Measurements from ENCODE around the gene CPEB1.

The CPEB1 gene

GRCh38 chr15:82602195-82602594, 45.0 kb downstream of the CPEB1 start:
- H3K4me3 ChIP-seq = no peak overlapping the region
- H3K27ac ChIP-seq = no peak overlapping the region

- H3K27ac ChIP-seq = no peak overlapping the region
- no peak overlapping the region for H3K4me3 ChIP-seq
Measured at GRCh38 chr15:82599862-82600261, 47.3 kb downstream of the CPEB1 start.

GRCh38 chr15:82597815-82598214, 49.3 kb downstream of the CPEB1 start:
- Histone ChIP-seq H3K27ac (no peak overlapping the region), H3K4me3 (no peak overlapping the region)

GRCh38 chr15:82595766-82596165, 51.4 kb downstream of the CPEB1 start:
- Histone ChIP-seq H3K4me3 (no peak overlapping the region), H3K27ac (no peak overlapping the region)

- no peak overlapping the region for H3K4me3 ChIP-seq
- no peak overlapping the region for H3K27ac ChIP-seq
Measured at GRCh38 chr15:82595203-82595602, 52.0 kb downstream of the CPEB1 start.

- H3K4me3 ChIP-seq = no peak overlapping the region
- no peak overlapping the region for H3K27ac ChIP-seq
Measured at GRCh38 chr15:82587805-82588204, 59.4 kb downstream of the CPEB1 start.

- Histone ChIP-seq H3K4me3 (no peak overlapping the region), H3K27ac (no peak overlapping the region)
Measured at GRCh38 chr15:82585072-82585471, 62.1 kb downstream of the CPEB1 start.

- Histone ChIP-seq H3K4me3 (no peak overlapping the region), H3K27ac (no peak overlapping the region)
Measured at GRCh38 chr15:82580713-82581112, 66.5 kb downstream of the CPEB1 start.

GRCh38 chr15:82575335-82575734, 71.8 kb downstream of the CPEB1 start:
- Histone ChIP-seq H3K27ac (no peak overlapping the region), H3K4me3 (no peak overlapping the region)

- Histone ChIP-seq H3K4me3 (no peak overlapping the region), H3K27ac (no peak overlapping the region)
Measured at GRCh38 chr15:82572986-82573385, 74.2 kb downstream of the CPEB1 start.

- H3K4me3 ChIP-seq = peak overlapping the region in 1 of 7 experiments; percentile 21
- H3K27ac ChIP-seq = peak overlapping the region in 2 of 21 experiments; percentile 18 to 33
Measured at GRCh38 chr15:82572311-82572710, 74.9 kb downstream of the CPEB1 start.

GRCh38 chr15:82571722-82572222, 75.4 kb downstream of the CPEB1 start:
- peak overlapping the region in 5 of 7 experiments; percentile 2 to 21 (median 15) for H3K4me3 ChIP-seq

GRCh38 chr15:82570721-82571508, 76.2 kb downstream of the CPEB1 start:
- peak overlapping the region in 12 of 21 experiments; percentile 3 to 75 (median 38) for H3K27ac ChIP-seq
- peak overlapping the region in 1 of 7 experiments; percentile 21 for H3K4me3 ChIP-seq

More at GRCh38 chr15:82571722-82572222, 75.4 kb downstream of the CPEB1 start:
- H3K27ac ChIP-seq = peak overlapping the region in 12 of 21 experiments; percentile 3 to 75 (median 46)

GRCh38 chr15:82569834-82570233, 77.3 kb downstream of the CPEB1 start:
- Histone ChIP-seq H3K4me3 (no peak overlapping the region), H3K27ac (no peak overlapping the region)

GRCh38 chr15:82568986-82569385, 78.2 kb downstream of the CPEB1 start:
- Histone ChIP-seq H3K27ac (no peak overlapping the region), H3K4me3 (no peak overlapping the region)

- no peak overlapping the region for H3K4me3 ChIP-seq
- H3K27ac ChIP-seq = no peak overlapping the region
Measured at GRCh38 chr15:82567661-82568060, 79.5 kb downstream of the CPEB1 start.

GRCh38 chr15:82566690-82567089, 80.5 kb downstream of the CPEB1 start:
- H3K4me3 ChIP-seq = no peak overlapping the region
- H3K27ac ChIP-seq = no peak overlapping the region

- no peak overlapping the region for H3K4me3 ChIP-seq
- no peak overlapping the region for H3K27ac ChIP-seq
Measured at GRCh38 chr15:82558502-82558901, 88.7 kb downstream of the CPEB1 start.

GRCh38 chr15:82556315-82557035, 90.7 kb downstream of the CPEB1 start:
- Histone ChIP-seq H3K27ac (no peak overlapping the region), H3K4me3 (no peak overlapping the region)

GRCh38 chr15:82554849-82555248, 92.3 kb downstream of the CPEB1 start:
- Histone ChIP-seq H3K27ac (peak overlapping the region in 2 of 21 experiments; percentile 2 to 36), H3K4me3 (no peak overlapping the region)

- no peak overlapping the region for H3K4me3 ChIP-seq
- H3K27ac ChIP-seq = peak overlapping the region in 3 of 21 experiments; percentile 34 to 64 (median 36)
Measured at GRCh38 chr15:82554351-82554750, 92.8 kb downstream of the CPEB1 start.

All from skin epidermis (tissue), 12 donors.